Heart left ventricle (tissue), 13 donors: Measurements from ENCODE around the gene MNS1.

Experiments used
- POLR2A ChIP-seq, 2 donors: fragments of 450-650 bp; IDR thresholded peaks; one replicate each; pipeline ENCODE4 v1.6.1; 2017; ENCODE audit warnings: antibody characterized with exemption in 2 of 2, mild to moderate bottlenecking in 2 of 2, moderate library complexity in 2 of 2
- TF ChIP-seq, protein P1 (sequence below), 12 donors: fragments of 200-600 bp; sonication (generic) in 4 of 12; IDR thresholded peaks; one replicate each; pipeline versions ENCODE4 v1.5.0 to v1.8.0; 2018 to 2022; ENCODE audit warnings: antibody characterized with exemption in 12 of 12, mild to moderate bottlenecking in 5 of 12
- donor health status: ischemic (EF 13 %, LVEDD 7.1; RV severe dilation, severe dysfunction).
- donor health status: DM: no; HTN: yes; CAD: no.
- donor health status: DM: no; HTN: no; CAD: no.
- donor health status: ischemic (EF 25% LVEDD 6.9; RV normal size, moderate dysfunction).
- donor health status: ischemic (EF 25% LVEDD 5.7; RV mildly dilated, moderate dysfunction).
- donor health status: ischemic (EF 35%, LVEDD 5.7; RV mildly dilated, moderate dysfunction).
- donor health status: nonischemic (EF 11% LVEDD 7.7; RV severe dilation, severe dysfunction).
- donor health status: DM: yes; HTN: yes; CAD: no.
- donor health status: PGD.
- donor health status: ischemic (EF 29% LVEDD 5.4; RV normal size, mild dysfunction).
- donor health status: nonischemic (EF 23%, LVEDD 6.1; RV moderate dilation, normal function).

DNA sequence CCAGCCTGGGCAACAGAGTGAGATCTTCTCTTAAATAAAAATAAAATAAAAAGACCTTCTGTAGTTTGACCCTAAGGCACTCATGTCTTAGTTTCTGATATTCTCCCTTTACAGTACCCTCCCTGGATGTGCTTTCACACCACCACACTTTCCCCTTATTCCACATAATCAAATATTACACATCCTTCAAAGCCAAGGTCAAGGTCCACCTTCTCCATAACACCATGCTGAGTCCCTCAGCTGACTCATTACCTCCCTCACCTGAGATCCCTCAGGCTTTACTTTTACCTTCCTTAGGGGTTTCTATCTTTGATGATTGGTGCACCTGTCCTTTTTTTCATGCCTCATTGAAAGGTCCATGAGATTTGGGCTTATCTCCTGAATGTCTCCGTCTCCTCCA is 25.5 kb upstream of the MNS1 start:
- TF ChIP-seq, protein P1, sequence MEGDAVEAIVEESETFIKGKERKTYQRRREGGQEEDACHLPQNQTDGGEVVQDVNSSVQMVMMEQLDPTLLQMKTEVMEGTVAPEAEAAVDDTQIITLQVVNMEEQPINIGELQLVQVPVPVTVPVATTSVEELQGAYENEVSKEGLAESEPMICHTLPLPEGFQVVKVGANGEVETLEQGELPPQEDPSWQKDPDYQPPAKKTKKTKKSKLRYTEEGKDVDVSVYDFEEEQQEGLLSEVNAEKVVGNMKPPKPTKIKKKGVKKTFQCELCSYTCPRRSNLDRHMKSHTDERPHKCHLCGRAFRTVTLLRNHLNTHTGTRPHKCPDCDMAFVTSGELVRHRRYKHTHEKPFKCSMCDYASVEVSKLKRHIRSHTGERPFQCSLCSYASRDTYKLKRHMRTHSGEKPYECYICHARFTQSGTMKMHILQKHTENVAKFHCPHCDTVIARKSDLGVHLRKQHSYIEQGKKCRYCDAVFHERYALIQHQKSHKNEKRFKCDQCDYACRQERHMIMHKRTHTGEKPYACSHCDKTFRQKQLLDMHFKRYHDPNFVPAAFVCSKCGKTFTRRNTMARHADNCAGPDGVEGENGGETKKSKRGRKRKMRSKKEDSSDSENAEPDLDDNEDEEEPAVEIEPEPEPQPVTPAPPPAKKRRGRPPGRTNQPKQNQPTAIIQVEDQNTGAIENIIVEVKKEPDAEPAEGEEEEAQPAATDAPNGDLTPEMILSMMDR (IDR thresholded peaks at IDR 0.05) = no peak
- no peak for TF ChIP-seq POLR2A (IDR thresholded peaks at IDR 0.05)
